ENCODE data around the gene ELF5.

The ELF5 gene

GRCh38 chr11:34521265-34521664 lies 7.7 kb upstream of the ELF5 start:
- DNase-seq (ENCODE audit: low spot score), result no peak

- DNase-seq (ENCODE audit: low spot score), result no peak
Measured at GRCh38 chr11:34519595-34520235, 6.1 kb upstream of the ELF5 start.

GRCh38 chr11:34516247-34517040 lies 2.9 kb upstream of the ELF5 start:
- DNase-seq (ENCODE audit: low spot score), result no peak

- no peak for DNase-seq (ENCODE audit: low spot score)
Measured at GRCh38 chr11:34514597-34514996, 1.0 kb upstream of the ELF5 start.

GRCh38 chr11:34512840-34513681 lies 533 bp downstream of the ELF5 start:
- DNase-seq (ENCODE audit: low spot score), result no peak

GRCh38 chr11:34510673-34511072 lies 2.9 kb downstream of the ELF5 start:
- DNase-seq (ENCODE audit: low spot score), result no peak

GRCh38 chr11:34510218-34510617 lies 3.4 kb downstream of the ELF5 start:
- no peak for DNase-seq (ENCODE audit: low spot score)

GRCh38 chr11:34509336-34509876 lies 4.2 kb downstream of the ELF5 start:
- no peak for DNase-seq (ENCODE audit: low spot score)

- no peak for DNase-seq (ENCODE audit: low spot score)
Measured at GRCh38 chr11:34508524-34508923, 5.1 kb downstream of the ELF5 start.

GRCh38 chr11:34507610-34508009 lies 6.0 kb downstream of the ELF5 start:
- DNase-seq (ENCODE audit: low spot score), result no peak

- no peak for DNase-seq (ENCODE audit: low spot score)
Measured at GRCh38 chr11:34507156-34507555, 6.4 kb downstream of the ELF5 start.

GRCh38 chr11:34505874-34506273 lies 7.7 kb downstream of the ELF5 start:
- no peak for DNase-seq (ENCODE audit: low spot score)

- no peak for DNase-seq (ENCODE audit: low spot score)
Measured at GRCh38 chr11:34502949-34503348, 10.6 kb downstream of the ELF5 start.

- no peak for DNase-seq (ENCODE audit: low spot score)
Measured at GRCh38 chr11:34501949-34502348, 11.6 kb downstream of the ELF5 start.

GRCh38 chr11:34501500-34501899 lies 12.1 kb downstream of the ELF5 start:
- DNase-seq (ENCODE audit: low spot score), result no peak

GRCh38 chr11:34499719-34500500 lies 13.7 kb downstream of the ELF5 start:
- no peak for DNase-seq (ENCODE audit: low spot score)

- no peak for DNase-seq (ENCODE audit: low spot score)
Measured at GRCh38 chr11:34495724-34496377, 17.7 kb downstream of the ELF5 start.

GRCh38 chr11:34495239-34495723 lies 18.3 kb downstream of the ELF5 start:
- DNase-seq (ENCODE audit: low spot score), result no peak

- DNase-seq (ENCODE audit: low spot score), result no peak
Measured at GRCh38 chr11:34493926-34494595, 19.5 kb downstream of the ELF5 start.

- DNase-seq (ENCODE audit: low spot score), result no peak
Measured at GRCh38 chr11:34493468-34493867, 20.1 kb downstream of the ELF5 start.

Measured in left forelimb (tissue), 1 donor.